ENCODE results near the gene AGO4. TPM values are rescaled to one million over a fixed set of nuclear protein-coding genes. Genes with fewer than 3 reads are reported as not detected.
"Not testable (repeated sequence)": the region's sequence is repeated elsewhere in the genome, so short reads cannot be mapped to it uniquely, and the experiment has no call there.

Gene AGO4
- 23.1 TPM for polyA plus RNA-seq (2013, experiment 1 of 2)
- polyA plus RNA-seq (2013, experiment 2 of 2), result 17.4 TPM

- no peaks in the 10 kb centered on the region for H3K9me3 ChIP-seq (ENCODE audit: control insufficient read depth, low read length)
- WGBS, 2 experiments (ENCODE audit: insufficient coverage in 2 of 2), result 1 to 2% methylated on average over 50 to 68 of the region's 105 CpGs
- peak within 1 kb of the TSS; percentile 77 for H3K4me3 ChIP-seq (ENCODE audit: extremely low read depth, insufficient read depth, low read length, poor library complexity, severe bottlenecking)
- H3K36me3 ChIP-seq (ENCODE audit: control insufficient read depth, insufficient read depth, low read length), result peaks cover 3% of the 10 kb centered on the region
- peaks cover 14% of the 10 kb centered on the region for H3K4me1 ChIP-seq (ENCODE audit: control insufficient read depth, insufficient read depth, low read length, poor library complexity, severe bottlenecking)
- H3K27ac ChIP-seq (ENCODE audit: low read depth, low read length, severe bottlenecking), result peak within 1 kb of the TSS; percentile 78
Observed at GRCh38 chr1:35807614-35808449, at the start of gene AGO4. Gene AGO4 (plus strand): TSS chr1:35808016. CDS start chr1:35808417, 401 bp downstream.

DNA sequence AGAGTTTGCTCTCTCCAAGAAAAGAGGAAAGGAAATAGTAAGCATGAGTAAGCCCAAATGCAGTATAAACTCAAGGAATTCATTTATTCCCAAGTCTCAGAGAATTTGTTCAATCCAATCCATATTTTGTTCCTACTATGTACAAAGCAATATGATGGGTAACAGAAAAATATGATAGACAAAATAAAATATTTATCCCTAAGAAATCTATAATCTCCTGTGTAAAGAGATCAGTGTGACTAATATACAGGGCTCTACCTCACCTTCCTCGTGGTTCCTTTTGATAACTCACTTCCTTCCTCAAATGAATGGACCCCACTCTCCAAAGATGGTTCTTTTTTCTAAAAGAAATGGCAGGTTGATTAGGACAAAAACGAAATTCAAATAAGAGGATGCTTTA lies 45.7 kb upstream of the AGO4 start:
- no peaks in the 10 kb centered on the region for H3K9me3 ChIP-seq (ENCODE audit: control insufficient read depth, low read length)
- no peak overlapping the region for H3K27ac ChIP-seq (ENCODE audit: low read depth, low read length, severe bottlenecking)
- no CpG with 5 or more reads among the region's 2 CpGs for WGBS, 2 experiments (ENCODE audit: insufficient coverage in 2 of 2)
- no peaks in the 10 kb centered on the region for H3K4me1 ChIP-seq (ENCODE audit: control insufficient read depth, insufficient read depth, low read length, poor library complexity, severe bottlenecking)
- H3K36me3 ChIP-seq (ENCODE audit: control insufficient read depth, insufficient read depth, low read length), result peaks cover 56% of the 10 kb centered on the region
- H3K4me3 ChIP-seq (ENCODE audit: extremely low read depth, insufficient read depth, low read length, poor library complexity, severe bottlenecking), result no peak overlapping the region

GRCh38 chr1:35763201-35763600 lies 44.6 kb upstream of the AGO4 start:
- no peaks in the 10 kb centered on the region for H3K9me3 ChIP-seq (ENCODE audit: control insufficient read depth, low read length)
- H3K4me1 ChIP-seq (ENCODE audit: control insufficient read depth, insufficient read depth, low read length, poor library complexity, severe bottlenecking), result peaks cover 2% of the 10 kb centered on the region
- no peak overlapping the region for H3K27ac ChIP-seq (ENCODE audit: low read depth, low read length, severe bottlenecking)
- no peak overlapping the region for H3K4me3 ChIP-seq (ENCODE audit: extremely low read depth, insufficient read depth, low read length, poor library complexity, severe bottlenecking)
- peaks cover 52% of the 10 kb centered on the region for H3K36me3 ChIP-seq (ENCODE audit: control insufficient read depth, insufficient read depth, low read length)

GRCh38 chr1:35764283-35764682 lies 43.5 kb upstream of the AGO4 start:
- Histone ChIP-seq H3K4me1 (ENCODE audit: control insufficient read depth, insufficient read depth, low read length, poor library complexity, severe bottlenecking) (peaks cover 5% of the 10 kb centered on the region), H3K4me3 (ENCODE audit: extremely low read depth, insufficient read depth, low read length, poor library complexity, severe bottlenecking) (no peak overlapping the region), H3K36me3 (ENCODE audit: control insufficient read depth, insufficient read depth, low read length) (peaks cover 42% of the 10 kb centered on the region), H3K27ac (ENCODE audit: low read depth, low read length, severe bottlenecking) (no peak overlapping the region), H3K9me3 (ENCODE audit: control insufficient read depth, low read length) (no peaks in the 10 kb centered on the region)
- 90 to 100% methylated on average over 1 to 2 of the region's 3 CpGs for WGBS, 2 experiments (ENCODE audit: insufficient coverage in 2 of 2)

- H3K4me1 ChIP-seq (ENCODE audit: control insufficient read depth, insufficient read depth, low read length, poor library complexity, severe bottlenecking), result peaks cover 5% of the 10 kb centered on the region
- 41 to 60% methylated on average over 2 to 4 of the region's 19 CpGs for WGBS, 2 experiments (ENCODE audit: insufficient coverage in 2 of 2)
- H3K4me3 ChIP-seq (ENCODE audit: extremely low read depth, insufficient read depth, low read length, poor library complexity, severe bottlenecking), result peak overlapping the region; percentile 86
- H3K9me3 ChIP-seq (ENCODE audit: control insufficient read depth, low read length), result no peaks in the 10 kb centered on the region
- H3K27ac ChIP-seq (ENCODE audit: low read depth, low read length, severe bottlenecking), result peak overlapping the region; percentile 81
- peaks cover 10% of the 10 kb centered on the region for H3K36me3 ChIP-seq (ENCODE audit: control insufficient read depth, insufficient read depth, low read length)
Observed at GRCh38 chr1:35768350-35769187, 39.2 kb upstream of the AGO4 start.

DNA sequence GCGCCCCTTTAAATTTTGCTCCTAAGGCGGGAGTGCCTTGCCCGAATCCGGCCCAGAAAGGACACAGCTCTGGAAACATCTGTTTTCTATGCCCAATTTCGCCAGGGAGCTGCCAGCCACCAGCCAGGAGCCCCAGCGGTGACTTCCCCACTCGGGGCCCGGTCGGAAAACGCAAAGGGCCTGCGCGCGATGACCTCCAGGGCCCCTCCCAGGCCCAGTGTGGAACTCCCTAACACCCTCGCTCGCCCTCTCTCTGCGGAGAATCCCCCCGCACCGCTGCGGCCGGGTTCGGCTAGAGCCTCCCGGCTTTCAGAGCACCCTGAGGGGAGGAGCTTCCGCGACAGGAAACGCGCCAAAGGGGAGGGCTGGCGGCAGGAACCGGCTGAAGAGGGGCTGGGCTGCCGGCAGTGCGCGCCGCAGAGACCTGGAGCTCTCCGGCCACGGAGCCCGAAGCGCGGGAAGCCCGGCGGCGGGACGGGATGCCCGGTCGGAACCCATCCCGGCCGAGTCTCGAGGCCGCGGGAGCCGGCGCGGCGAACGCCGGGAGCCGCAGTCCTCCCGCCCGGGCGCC lies 38.5 kb upstream of the AGO4 start:
- no peaks in the 10 kb centered on the region for H3K9me3 ChIP-seq (ENCODE audit: control insufficient read depth, low read length)
- peaks cover 5% of the 10 kb centered on the region for H3K4me1 ChIP-seq (ENCODE audit: control insufficient read depth, insufficient read depth, low read length, poor library complexity, severe bottlenecking)
- 0% methylated on average over 46 of the region's 58 CpGs for WGBS, 2 experiments (ENCODE audit: insufficient coverage in 2 of 2)
- H3K4me3 ChIP-seq (ENCODE audit: extremely low read depth, insufficient read depth, low read length, poor library complexity, severe bottlenecking), result peak overlapping the region; percentile 86
- H3K27ac ChIP-seq (ENCODE audit: low read depth, low read length, severe bottlenecking), result peak overlapping the region; percentile 81
- H3K36me3 ChIP-seq (ENCODE audit: control insufficient read depth, insufficient read depth, low read length), result peaks cover 5% of the 10 kb centered on the region

DNA sequence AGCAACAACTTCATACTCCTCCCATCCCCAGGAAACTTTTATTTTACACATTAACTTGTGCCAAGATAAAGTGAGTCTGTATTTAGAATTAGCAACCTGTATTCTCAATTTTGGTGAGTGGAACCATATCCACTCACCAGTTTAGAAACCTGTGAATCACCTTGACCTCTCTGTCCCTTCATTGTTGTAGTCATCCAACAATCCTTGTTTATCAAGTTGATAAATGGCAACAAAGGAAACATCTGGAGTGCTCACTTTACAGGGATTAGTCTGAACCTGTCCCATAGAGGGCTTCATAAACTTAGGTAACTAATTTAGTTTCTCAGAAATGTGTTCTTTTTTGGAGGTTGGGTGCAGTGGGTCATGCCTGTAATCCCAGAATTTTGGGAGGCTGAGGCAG lies 34.1 kb upstream of the AGO4 start:
- Histone ChIP-seq H3K4me1 (ENCODE audit: control insufficient read depth, insufficient read depth, low read length, poor library complexity, severe bottlenecking) (no peaks in the 10 kb centered on the region), H3K36me3 (ENCODE audit: control insufficient read depth, insufficient read depth, low read length) (no peaks in the 10 kb centered on the region), H3K4me3 (ENCODE audit: extremely low read depth, insufficient read depth, low read length, poor library complexity, severe bottlenecking) (no peak overlapping the region), H3K27ac (ENCODE audit: low read depth, low read length, severe bottlenecking) (no peak overlapping the region), H3K9me3 (ENCODE audit: control insufficient read depth, low read length) (no peaks in the 10 kb centered on the region)

DNA sequence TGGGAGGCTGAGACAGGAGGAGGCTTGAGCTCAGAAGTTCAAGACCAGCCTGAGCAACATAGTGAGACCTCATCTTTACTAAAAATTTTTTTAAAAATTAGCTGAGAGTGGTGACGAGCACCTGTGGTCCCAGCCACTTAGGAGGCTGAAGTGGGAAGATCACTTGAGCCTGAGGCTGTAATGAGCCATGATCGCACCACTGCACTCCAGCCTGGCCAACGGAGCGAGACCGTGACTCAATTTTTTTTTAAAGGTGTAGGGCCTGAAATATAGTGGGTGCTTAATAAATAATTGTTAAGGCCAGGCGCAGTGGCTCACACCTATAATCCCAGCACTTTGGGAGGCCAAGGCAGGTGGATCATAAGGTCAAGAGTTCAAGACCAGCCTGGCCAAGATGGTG lies 31.6 kb upstream of the AGO4 start:
- not testable (repeated sequence) for H3K27ac ChIP-seq (ENCODE audit: low read depth, low read length, severe bottlenecking); H3K36me3 ChIP-seq (ENCODE audit: control insufficient read depth, insufficient read depth, low read length); H3K9me3 ChIP-seq (ENCODE audit: control insufficient read depth, low read length); H3K4me3 ChIP-seq (ENCODE audit: extremely low read depth, insufficient read depth, low read length, poor library complexity, severe bottlenecking); H3K4me1 ChIP-seq (ENCODE audit: control insufficient read depth, insufficient read depth, low read length, poor library complexity, severe bottlenecking)
- 79 to 94% methylated on average over 2 to 5 of the region's 6 CpGs for WGBS, 2 experiments (ENCODE audit: insufficient coverage in 2 of 2)

DNA sequence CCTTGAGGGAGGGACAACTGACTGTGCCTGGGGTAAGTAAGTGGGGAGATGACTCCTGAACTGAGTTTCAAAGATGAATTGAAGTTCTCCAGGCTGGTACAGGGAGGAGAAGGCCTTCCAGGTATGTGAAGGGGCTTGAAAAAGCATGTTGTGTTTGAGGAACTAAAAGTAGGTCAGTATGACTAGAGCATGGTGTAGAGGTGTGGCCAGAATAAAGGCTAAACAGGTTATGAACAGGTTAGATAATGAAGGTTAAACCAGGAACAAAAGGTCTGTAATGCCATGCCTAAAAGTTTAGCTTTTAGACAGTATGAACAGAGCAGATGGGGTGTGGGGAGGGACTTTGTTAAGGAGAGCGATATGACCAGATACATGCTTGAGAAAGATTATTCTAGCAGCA lies 30.7 kb upstream of the AGO4 start:
- Histone ChIP-seq H3K36me3 (ENCODE audit: control insufficient read depth, insufficient read depth, low read length) (no peaks in the 10 kb centered on the region), H3K27ac (ENCODE audit: low read depth, low read length, severe bottlenecking) (no peak overlapping the region), H3K4me3 (ENCODE audit: extremely low read depth, insufficient read depth, low read length, poor library complexity, severe bottlenecking) (no peak overlapping the region), H3K4me1 (ENCODE audit: control insufficient read depth, insufficient read depth, low read length, poor library complexity, severe bottlenecking) (no peaks in the 10 kb centered on the region), H3K9me3 (ENCODE audit: control insufficient read depth, low read length) (no peaks in the 10 kb centered on the region)
- 100% methylated on average over 1 of the region's 1 CpG for WGBS, 2 experiments (ENCODE audit: insufficient coverage in 2 of 2)

DNA sequence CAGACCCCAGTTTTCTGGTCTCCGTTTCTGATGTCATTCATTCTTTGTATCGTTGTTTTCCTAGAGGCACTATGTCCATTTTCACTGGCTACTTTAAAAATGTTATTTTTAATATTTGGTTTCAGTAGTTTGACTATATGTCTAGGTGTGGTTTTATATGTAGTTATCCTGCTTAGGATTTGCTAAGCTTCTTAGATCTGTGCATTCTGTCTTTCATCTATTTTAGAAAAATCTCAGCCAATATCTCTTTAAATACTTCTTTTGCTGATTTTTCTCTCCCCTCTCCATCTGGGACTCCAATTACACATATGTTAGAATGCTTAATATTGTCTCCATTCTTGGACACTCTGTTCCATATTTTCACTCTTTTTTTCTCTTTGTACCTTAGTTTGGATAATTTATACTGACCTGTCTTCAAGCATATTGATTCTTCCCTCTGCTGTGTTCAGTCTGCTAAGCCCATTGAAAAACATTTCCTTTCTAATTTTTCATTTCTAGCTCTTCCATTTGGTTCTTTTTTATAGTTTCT lies 24.7 kb upstream of the AGO4 start:
- Histone ChIP-seq H3K4me3 (ENCODE audit: extremely low read depth, insufficient read depth, low read length, poor library complexity, severe bottlenecking) (no peak overlapping the region), H3K9me3 (ENCODE audit: control insufficient read depth, low read length) (no peaks in the 10 kb centered on the region), H3K36me3 (ENCODE audit: control insufficient read depth, insufficient read depth, low read length) (no peaks in the 10 kb centered on the region), H3K27ac (ENCODE audit: low read depth, low read length, severe bottlenecking) (no peak overlapping the region), H3K4me1 (ENCODE audit: control insufficient read depth, insufficient read depth, low read length, poor library complexity, severe bottlenecking) (no peaks in the 10 kb centered on the region)
- 83 to 100% methylated on average over 1 of the region's 2 CpGs for WGBS, 2 experiments (ENCODE audit: insufficient coverage in 2 of 2)
